ENCODE results near the gene CACNB4. TPM values are rescaled to one million over a fixed set of nuclear protein-coding genes. Genes with fewer than 3 reads are reported as not detected.

Gene CACNB4
- total and polyA plus RNA-seq, 10 of the 15 experiments (the other 5 are each of a cell fraction or from before 2014, with no cell fraction given), result 2.0 to 21.6 (median 9.3) TPM

DNA sequence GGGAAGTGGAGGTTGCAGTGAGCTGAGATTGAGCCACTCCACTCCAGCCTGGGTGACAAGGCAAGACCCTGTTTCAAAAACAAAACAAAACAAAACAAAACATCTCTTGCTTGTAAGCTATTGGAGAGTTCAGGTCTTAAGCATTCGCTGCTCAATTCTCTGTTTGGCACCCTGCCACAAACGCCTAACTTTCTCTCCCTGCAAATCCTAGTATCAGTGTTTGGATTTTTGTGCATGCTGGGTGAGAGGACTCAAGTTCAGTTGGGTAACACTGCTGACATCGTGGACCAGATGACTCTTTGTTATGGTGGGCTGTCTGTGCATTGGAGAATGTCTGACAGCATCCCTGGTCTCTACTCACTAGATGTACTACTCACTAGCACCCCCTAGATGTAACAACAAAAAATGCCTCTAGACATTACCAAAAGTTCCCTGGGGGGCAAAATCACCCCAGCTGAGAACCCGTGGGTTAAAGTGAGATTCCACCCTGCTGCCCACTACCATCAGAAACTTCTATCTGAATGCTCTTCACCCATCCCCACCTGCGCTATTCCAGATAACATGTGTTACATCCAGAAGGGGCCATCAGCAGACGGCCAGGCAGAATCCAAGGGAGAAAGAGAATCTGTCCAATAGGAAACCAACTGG, 50.9 kb downstream of the CACNB4 start:
- in situ Hi-C loops (cut with MboI), result no loop called here

More for the DNA sequence above, 50.9 kb downstream of the CACNB4 start:
- BruUV-seq (replicated peaks), result no TSS peak
- H3K9me3 ChIP-seq (replicated peaks; ENCODE audit: control insufficient read depth, insufficient read depth, low read length), result no peaks in the 10 kb centered on the region
- no peaks in the 10 kb centered on the region for H3K27me3 ChIP-seq (replicated peaks in 1 of 2; ENCODE audit: control insufficient read depth in 2 of 2, insufficient read depth in 2 of 2, low read length in 1 of 2)
- H3K9ac ChIP-seq (ENCODE audit: control insufficient read depth, insufficient read depth, low read length), result no peak overlapping the region
- peak overlapping the region; percentile 96 for H3K4me2 ChIP-seq (ENCODE audit: control insufficient read depth, insufficient read depth)
- no peak for DNase-seq (ENCODE audit: low read depth, low spot score)
- peaks cover 9% of the 10 kb centered on the region for H3K79me2 ChIP-seq (ENCODE audit: control insufficient read depth, insufficient read depth, low read length)
- peak overlapping the region; percentile 96 for H3K27ac ChIP-seq (ENCODE audit: control insufficient read depth, insufficient read depth)
- ChIA-PET SMC1A (ENCODE audit: uncharacterized antibody, unreplicated experiment) (interaction anchor here (0.9 to 5.2 kb wide), 9 partner anchors 10 to 565 kb away, joined by 3 to 26 read pairs (median 4); partner anchors contain the start of gene STAM2), RAD21 (ENCODE audit: unreplicated experiment) (interaction anchor here (0.7 to 4.0 kb wide), 6 partner anchors 10 to 137 kb away, joined by 3 to 25 read pairs (median 3); no protein-coding TSS in a partner anchor), CTCF (interaction anchor here (0.6 to 6.5 kb wide), 16 partner anchors 10 to 592 kb away, joined by 3 to 56 read pairs (median 4); no protein-coding TSS in a partner anchor), POLR2A (interaction anchor here (0.6 to 1.8 kb wide), 2 partner anchors 128 to 598 kb away, joined by 3 to 6 read pairs; partner anchors contain the start of gene STAM2)
- no peak for FAIRE-seq
- H3K4me3 ChIP-seq, result no peak overlapping the region
- H4K20me1 ChIP-seq (ENCODE audit: control insufficient read depth, insufficient read depth), result no peaks in the 10 kb centered on the region
- intact Hi-C loops (cut with micrococcal nuclease; ENCODE audit: unreplicated experiment), result loop anchor here (10.0 kb wide), 1 partner anchor 517 kb away; no protein-coding TSS in a partner anchor
- H3K36me3 ChIP-seq (ENCODE audit: control insufficient read depth in 2 of 2, insufficient read depth in 2 of 2, low read length in 1 of 2), result no peaks in the 10 kb centered on the region
- no peak overlapping the region for H2AFZ ChIP-seq (ENCODE audit: control insufficient read depth, low read depth, low read length)
- 61% methylated on average over 6 of the region's 6 CpGs for WGBS (ENCODE audit: insufficient coverage, insufficient replicate concordance, low lambda C conversion rate, missing lambda C conversion rate)
- H3K4me1 ChIP-seq (ENCODE audit: control insufficient read depth, insufficient read depth, low read length), result peaks cover 64% of the 10 kb centered on the region
- peak; percentile 55 for ATAC-seq
- TF ChIP-seq RAD21 (IDR thresholded peaks at IDR 0.05; ENCODE audit: insufficient read depth, low read depth, low read length), result peak; percentile 31
- no peak for TF ChIP-seq POLR2AphosphoS5 (IDR thresholded peaks at IDR 0.05; ENCODE audit: low read length)
- TF ChIP-seq CTCF (IDR thresholded peaks at IDR 0.05 in 2 of 3, conservative IDR thresholded peaks at IDR 0.05 in 1 of 3; ENCODE audit: control insufficient read depth in 2 of 3, extremely low read depth in 1 of 3, insufficient read depth in 1 of 3, low read depth in 3 of 3, low read length in 3 of 3), result peak; percentile 15 to 57 (median 46); a peak in 3 of 6 replicates
